GM03348 (cell line): ENCODE measurements around the gene CDK15.
A peak's percentile ranks its signal among the peaks of the same experiment; 100 is the strongest.
"Not testable (repeated sequence)": the region's sequence is repeated elsewhere in the genome, so short reads cannot be mapped to it uniquely, and the experiment has no call there.

Source experiments
- DNase-seq: peaks from one replicate; pipeline ENCODE4 v3.0.0; 2012; ENCODE audit warnings: low spot score

The CDK15 gene

GRCh38 chr2:201830666-201831065 is 24.3 kb downstream of the CDK15 start:
- DNase-seq: no peak

DNA sequence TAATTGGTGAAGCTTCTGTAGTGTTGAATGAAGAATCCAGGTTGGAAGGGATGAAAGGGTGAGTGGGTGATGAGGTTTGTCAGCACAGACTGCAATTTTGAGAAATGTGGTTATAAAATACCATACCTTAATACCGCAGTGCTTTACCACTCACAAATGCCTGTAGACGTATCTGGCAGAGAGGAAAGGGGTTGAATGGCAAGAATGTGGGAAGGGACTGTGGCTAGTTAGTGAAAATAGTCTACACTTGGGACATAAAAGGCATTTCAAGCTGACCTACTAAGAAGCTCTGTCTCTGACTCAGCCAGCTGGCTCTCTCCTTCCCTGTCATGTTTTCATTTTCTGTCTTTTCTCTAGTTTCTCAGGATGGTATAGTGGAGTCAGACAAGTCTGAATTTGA is 25.1 kb downstream of the CDK15 start:
- peak; percentile 59 for DNase-seq

GRCh38 chr2:201833781-201834180 is 27.4 kb downstream of the CDK15 start:
- no peak for DNase-seq

DNA sequence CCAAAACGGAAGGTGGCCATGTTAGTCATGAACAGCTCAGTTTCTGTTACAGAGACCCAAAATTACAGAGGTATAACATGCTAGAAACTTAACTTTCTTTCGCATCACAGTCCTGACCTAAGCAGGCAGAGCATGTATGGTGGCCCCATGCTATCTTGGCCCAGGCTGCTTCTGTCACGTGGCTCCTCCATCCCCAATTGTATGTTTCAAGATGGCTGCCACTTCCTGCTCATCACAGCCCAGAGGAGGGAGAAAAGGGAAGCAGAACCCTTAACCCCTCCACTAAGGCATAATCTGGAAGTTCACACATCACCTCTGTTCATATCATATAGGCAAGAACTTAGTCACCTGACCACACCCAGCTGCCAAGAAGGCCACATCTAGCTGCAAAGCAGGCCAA is 28.7 kb downstream of the CDK15 start:
- no peak for DNase-seq

DNA sequence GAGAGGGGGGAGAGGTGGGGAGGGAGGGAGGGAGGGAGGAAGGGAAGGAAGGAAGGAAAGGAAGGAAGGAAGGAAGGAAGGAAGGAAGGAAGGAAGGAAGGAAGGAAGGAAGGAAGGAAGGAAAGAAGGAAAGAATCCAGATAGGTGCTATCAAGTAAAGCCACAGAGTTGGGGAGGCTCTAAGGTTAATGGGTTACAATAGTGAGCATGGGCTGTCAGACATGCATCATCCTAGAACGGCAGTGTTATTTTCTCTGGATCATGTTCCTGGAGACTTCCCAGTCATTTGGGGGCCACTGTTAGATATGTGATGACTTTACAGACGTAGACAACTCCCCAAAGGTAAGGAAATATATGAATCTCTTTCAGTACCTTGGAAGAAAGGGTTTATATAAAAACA is 31.1 kb downstream of the CDK15 start:
- no peak for DNase-seq

DNA sequence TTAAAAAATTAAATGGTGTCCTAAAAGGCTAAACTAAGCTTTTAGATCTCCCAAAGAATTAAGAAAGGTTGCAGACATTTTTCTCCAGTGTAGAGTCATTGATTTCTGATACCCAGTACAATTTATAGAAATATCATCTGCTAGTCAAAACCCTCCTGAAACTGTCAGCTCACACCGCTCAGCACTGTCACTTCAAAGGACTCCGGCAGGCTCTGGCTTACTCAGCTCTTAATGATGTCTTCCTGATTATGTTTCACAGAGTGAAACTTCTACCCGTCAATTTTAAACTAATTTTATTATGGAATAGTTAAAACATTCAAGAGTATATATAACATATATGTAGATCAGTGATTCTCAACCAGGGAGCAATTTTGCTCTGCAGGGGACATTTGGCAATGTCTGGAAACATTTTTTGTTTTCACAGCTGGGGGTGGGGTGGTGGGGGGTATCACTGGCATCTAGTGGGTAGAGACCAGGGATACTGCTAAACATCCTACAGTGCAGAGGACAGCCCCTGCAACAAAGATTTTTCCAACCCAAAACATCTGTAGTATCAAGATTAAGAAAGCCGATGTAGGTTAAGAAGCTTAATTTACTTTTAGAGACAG is 31.6 kb downstream of the CDK15 start:
- no peak for DNase-seq

GRCh38 chr2:201839727-201840126 is 33.4 kb downstream of the CDK15 start:
- no peak for DNase-seq

GRCh38 chr2:201840726-201841125 is 34.4 kb downstream of the CDK15 start:
- no peak for DNase-seq

DNA sequence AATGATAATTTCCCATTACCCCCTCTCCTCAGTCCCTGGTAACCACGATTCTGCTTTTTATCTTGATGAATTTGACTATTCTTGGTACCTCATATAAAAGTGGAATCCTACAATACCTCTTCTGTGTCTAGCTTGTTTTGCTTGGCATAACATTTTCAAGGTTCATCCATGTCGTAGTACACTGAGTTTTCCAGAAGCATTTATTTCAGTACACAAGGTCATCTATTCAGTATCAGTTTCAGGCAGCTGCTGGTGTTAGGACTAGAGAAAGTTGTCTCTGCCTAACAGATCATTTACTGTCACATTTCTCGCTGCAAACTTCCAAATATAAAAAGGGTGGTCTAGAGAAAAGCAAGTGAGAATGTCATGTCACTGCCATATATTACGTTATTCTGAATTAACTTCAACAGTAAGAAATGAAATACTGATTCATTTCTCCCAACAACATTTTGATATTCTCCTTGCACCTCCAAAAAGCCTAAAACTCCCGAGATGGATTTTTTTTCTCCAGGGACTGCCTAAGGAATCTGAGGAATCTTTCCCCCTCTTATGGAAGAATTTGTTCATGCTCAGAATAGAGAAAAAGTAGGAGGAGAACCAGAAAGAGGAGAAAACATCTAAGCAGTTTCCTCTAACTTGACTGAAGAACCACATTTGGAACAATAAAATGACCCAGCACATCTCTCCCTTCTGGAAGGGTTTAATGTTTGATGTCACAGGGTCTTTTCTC is 36.0 kb downstream of the CDK15 start:
- DNase-seq: no peak

DNA sequence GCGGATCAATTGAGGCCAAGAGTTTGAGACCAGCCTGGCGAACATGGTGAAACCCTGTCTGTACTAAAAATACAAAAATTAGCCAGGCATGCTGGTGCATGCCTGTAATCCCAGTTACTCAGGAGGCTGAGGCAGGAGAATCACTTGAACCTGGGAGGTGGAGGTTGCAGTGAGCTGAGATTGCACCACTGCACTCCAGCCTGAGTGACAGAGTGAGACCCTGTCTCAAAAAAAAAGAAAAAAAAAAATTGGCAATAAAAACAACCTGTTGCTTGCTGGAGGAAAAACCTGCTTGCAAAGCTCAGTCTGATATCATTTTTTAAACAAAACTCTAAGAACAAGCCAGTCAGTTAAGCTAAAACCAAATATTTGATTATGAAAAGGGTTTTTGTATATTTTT is 38.6 kb downstream of the CDK15 start:
- DNase-seq: not testable (repeated sequence)

DNA sequence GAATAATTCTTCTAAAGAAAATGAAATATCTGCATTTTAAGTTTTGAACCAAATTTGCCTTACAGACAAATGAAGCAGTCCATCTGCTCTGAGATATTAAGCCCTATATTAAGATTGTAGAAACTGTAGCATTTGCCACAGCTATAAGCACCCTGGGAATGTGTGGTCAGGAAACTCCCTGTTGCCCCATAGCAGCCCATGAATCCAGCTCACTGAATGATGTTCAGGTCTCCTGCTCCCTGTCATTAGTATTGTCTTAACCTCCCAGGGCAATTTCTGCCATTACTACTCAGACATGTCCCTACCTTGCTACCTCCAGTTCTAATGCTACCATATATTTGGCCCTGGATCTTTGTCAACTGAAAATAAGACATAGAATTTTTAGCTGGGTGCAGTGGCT is 41.1 kb downstream of the CDK15 start:
- DNase-seq: no peak

DNA sequence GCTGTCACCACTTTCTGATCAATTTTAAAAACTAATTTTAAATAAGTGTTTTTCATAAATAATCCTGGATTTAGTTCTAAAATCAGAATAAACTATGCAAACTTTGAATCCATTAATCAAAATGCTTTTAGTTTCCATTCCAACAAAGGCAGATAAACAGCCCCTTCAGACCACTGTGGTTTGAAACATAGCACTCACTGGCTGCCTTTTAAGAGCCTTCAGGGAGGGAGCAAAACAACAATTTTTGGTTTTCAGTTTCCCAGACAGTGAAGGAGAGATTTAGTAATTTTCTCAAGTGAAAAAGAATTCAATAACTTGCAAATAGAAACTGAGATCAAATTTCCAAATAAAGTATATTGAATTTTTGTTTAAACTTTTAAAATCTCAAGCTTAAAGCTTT is 46.1 kb downstream of the CDK15 start:
- DNase-seq: no peak

DNA sequence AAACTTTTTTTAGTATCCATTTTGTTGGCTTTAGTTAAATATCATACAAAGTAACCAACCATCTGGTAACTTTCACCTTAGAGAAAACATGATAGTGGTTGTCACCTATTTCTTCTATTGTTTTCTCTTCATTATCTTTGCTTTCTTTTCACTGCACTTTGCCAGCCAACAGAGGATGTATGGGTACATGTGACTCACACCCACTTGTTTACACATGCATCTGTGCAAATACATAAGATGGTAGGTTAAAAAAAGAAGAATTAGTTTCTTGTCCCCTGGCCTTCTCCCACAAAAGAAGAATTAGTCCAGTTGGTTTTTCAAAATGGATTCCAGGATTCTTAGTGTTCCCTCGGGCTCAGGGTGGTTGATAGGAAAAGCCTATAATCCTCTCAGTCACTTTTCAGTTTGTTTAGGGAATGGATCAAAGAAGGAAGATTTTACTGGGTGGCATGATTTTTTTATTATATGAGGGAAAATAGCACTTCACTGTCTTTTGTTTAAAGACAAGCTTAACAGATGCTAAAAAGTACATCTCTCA is 46.6 kb downstream of the CDK15 start:
- no peak for DNase-seq

DNA sequence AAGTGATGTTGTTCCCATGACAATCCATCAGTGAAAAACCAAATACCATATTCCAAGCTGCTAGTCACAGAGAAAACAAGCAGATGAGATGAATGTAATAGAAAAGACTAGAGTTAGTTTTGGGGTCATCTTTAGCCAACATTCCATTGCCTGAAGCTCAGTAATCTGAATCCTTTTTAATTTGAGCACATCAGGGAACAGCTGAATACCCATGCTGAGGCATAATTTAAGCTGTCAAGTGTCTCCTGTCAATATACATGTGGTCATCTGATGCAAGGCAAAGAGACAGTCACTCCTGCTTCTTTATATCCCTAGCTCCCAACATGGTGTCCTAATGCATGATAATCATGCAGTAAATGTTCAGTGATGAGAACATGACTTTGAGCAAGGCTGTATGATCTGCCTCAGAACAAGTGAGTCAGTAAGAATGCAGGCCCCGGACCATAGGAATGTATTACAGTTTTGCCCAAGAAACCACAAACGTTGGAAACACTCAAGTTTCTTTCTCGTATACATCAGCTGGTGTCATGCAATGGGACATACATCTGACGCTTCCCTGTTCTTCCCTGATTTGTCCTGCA is 48.0 kb downstream of the CDK15 start:
- peak; percentile 81 for DNase-seq

DNA sequence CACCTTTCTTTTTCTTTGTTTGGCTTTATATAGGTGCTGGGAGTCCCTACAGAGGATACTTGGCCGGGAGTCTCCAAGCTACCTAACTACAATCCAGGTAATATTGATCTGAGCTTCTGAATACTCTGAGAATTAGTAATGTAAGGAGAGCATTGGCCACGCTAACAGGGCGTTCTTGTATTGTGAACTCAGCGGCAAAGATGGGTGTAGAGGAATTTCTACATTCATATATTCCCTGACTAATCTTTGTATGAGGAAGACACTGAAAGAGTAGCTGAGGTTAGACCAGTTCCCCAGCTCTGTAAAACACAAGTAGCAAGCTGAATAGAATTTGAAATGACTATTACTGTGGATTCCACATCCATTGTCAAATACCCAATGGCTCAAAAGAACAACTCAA is 48.5 kb downstream of the CDK15 start:
- peak; percentile 33 for DNase-seq

- no peak for DNase-seq
Measured at GRCh38 chr2:201855356-201855755, 49.0 kb downstream of the CDK15 start.

DNA sequence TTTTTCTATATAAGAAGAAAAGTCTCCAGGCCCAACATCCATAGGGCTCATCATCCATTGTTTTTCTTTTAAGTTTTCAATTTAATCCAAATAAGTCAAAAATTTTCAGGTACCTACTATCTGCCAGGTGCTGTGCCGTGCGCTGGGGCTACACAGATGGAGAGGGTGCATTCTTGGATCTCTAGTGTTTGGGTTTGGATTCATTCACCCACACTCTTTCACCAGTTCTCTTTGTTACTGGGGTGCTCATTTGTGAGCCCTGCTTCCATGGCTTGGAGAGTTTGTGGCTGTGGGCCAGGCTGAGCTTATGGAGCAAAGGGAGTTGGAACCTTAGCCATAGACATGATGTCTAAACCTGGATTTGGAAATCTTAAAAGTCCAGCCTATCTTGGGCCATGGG is 51.0 kb downstream of the CDK15 start:
- DNase-seq: no peak

- DNase-seq: peak; percentile 69
Measured at GRCh38 chr2:201858281-201859184, 52.2 kb downstream of the CDK15 start.

GRCh38 chr2:201859949-201860348 is 53.6 kb downstream of the CDK15 start:
- DNase-seq: no peak

GRCh38 chr2:201860636-201861066 is 54.3 kb downstream of the CDK15 start:
- peak; percentile 79 for DNase-seq

- no peak for DNase-seq
Measured at GRCh38 chr2:201862843-201863242, 56.5 kb downstream of the CDK15 start.
